AG09309 (cell line): ENCODE results near the gene NLRP10.
"Not testable (repeated sequence)": the region's sequence is repeated elsewhere in the genome, so short reads cannot be mapped to it uniquely, and the experiment has no call there.

Experiments used
- DNase-seq: peaks from one replicate; pipeline ENCODE4 v3.0.0-alpha.2; 2010; ENCODE audit warnings: low read depth
- H3K4me3 ChIP-seq: 2 replicates; pipeline ENCODE4 v1.5.1; 2011; ENCODE audit warnings: mild to moderate bottlenecking, low read depth, low read length, moderate library complexity; ENCODE audit not compliant: control insufficient read depth
- CTCF ChIP-seq: IDR thresholded peaks from 2 replicates; pipeline ENCODE4 v1.5.1; 2011; ENCODE audit warnings: mild to moderate bottlenecking, low read depth, low read length, inconsistent platforms; ENCODE audit not compliant: insufficient read depth, control insufficient read depth; ENCODE audit errors: missing control alignments

The NLRP10 gene

GRCh38 chr11:7999795-8000194, 34.5 kb upstream of the NLRP10 start:
- no peak for DNase-seq
- no peak for TF ChIP-seq CTCF
- H3K4me3 ChIP-seq = no peak overlapping the region

GRCh38 chr11:7994581-7995278, 29.5 kb upstream of the NLRP10 start:
- no peak overlapping the region for H3K4me3 ChIP-seq
- no peak for TF ChIP-seq CTCF
- DNase-seq = no peak

- not testable (repeated sequence) for DNase-seq
- H3K4me3 ChIP-seq = peak overlapping the region; percentile 63
Measured at GRCh38 chr11:7987560-7987883, 22.3 kb upstream of the NLRP10 start.

DNA sequence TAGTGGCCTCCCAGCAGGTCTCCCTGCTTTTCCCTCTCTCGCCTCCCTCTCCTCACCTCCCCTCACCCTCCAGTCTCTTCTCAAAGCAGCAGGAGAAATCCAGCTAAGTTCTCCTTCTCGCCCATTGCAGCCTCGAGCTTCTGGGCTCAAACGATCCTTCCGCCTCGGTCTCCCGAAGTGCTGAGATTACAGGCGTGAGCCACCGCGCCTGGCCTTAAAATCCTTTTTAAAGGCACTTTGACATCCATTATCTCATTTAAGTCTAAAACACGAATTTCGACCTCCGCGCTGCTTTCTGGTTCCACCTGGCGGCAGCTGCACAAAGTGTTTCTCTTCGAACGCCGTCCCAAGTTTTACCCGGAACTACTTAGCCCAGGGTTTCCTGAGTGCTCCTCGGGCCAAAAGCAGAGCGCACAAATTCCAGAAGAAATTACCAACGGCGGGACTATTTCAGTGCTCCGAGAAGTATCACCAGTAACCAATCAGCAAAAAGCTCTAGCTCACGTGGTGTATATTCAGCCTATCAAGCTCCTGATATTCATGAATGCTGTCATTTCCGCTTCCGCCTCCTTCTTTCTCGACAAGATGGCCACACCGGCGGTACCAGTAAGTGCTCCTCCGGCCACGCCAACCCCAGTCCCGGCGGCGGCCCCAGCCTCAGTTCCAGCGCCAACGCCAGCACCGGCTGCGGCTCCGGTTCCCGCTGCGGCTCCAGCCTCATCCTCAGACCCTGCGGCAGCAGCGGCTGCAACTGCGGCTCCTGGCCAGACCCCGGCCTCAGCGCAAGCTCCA, 21.7 kb upstream of the NLRP10 start, which contains the start of gene EIF3F:
EIF3F (plus strand) TSS at position 570 of the 792 bp plus-strand sequence; CDS start at position 586, 16 bp downstream.
- peak; percentile 100 for DNase-seq
- peak within 1 kb of the TSS; percentile 63 for H3K4me3 ChIP-seq
- TF ChIP-seq CTCF = peak; percentile 82

DNA sequence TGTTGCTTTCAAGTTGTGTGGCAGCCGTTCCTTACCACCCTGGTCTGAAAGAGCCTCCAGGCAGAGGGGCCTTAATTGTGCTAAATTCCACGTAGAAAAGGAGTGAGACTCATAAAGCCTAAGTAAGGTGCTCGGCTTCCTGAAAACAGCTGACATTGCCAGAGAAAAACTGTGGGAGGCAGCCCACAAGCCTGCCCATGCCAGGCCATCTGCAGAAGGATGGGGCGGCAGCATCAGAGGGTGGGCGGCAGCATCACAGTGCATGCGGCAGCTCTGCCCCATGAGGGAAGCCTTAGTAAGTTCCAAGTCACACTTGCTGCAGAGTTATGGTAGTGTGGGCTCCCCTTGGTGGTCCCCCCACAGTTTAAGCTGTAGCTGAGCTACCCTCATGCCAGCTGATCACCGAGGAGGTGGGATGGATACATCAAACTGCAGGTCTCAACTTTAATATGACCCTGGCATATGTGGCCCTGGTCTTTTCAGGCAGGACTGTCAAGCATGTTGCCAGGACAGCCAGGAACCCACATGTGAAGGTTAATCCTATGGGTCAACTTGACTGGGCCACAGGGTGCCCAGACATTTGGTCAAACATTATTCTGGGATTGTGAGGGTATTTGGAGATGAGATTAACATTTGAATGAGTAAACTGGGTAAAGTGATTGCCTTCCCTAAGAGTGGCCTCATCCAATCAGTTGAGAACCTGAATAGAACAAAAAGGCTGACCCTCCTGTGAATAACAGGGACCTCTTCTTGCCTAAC, 18.8 kb upstream of the NLRP10 start:
- no peak for TF ChIP-seq CTCF
- no peak overlapping the region for H3K4me3 ChIP-seq
- DNase-seq = no peak

GRCh38 chr11:7982582-7983119, 17.4 kb upstream of the NLRP10 start:
- H3K4me3 ChIP-seq = no peak overlapping the region
- no peak for TF ChIP-seq CTCF
- DNase-seq = no peak
